Keratinocyte (primary cell): Measurements from ENCODE around the gene S100Z. TPM values are rescaled to one million over a fixed set of nuclear protein-coding genes. Genes with fewer than 3 reads are reported as not detected.
"Not testable (repeated sequence)": the region's sequence is repeated elsewhere in the genome, so short reads cannot be mapped to it uniquely, and the experiment has no call there.

Experiments
- DNase-seq: peaks from one replicate; pipeline ENCODE4 v3.0.0-alpha.2; 2011; ENCODE audit warnings: low read depth, missing footprints, low spot score
- FAIRE-seq: peaks from 2 replicates; lab custom pipeline; 2011; peaks lifted over from hg19 to GRCh38; lab: Jason Lieb, UNC
- H2AFZ ChIP-seq: 2 replicates; pipeline ENCODE4 v1.6.0; 2012; ENCODE audit warnings: low read length, control low read depth, inconsistent platforms; ENCODE audit not compliant: control insufficient read depth
- H3K27ac ChIP-seq: 2 replicates; pipeline ENCODE4 v1.5.1; 2011; ENCODE audit warnings: low read length; ENCODE audit not compliant: control insufficient read depth, insufficient read depth
- H3K27me3 ChIP-seq: 3 replicates; pipeline ENCODE4 v1.6.0; 2011; ENCODE audit warnings: low read length; ENCODE audit not compliant: control insufficient read depth, insufficient read depth; ENCODE audit errors: extremely low read depth
- H3K36me3 ChIP-seq, 2 experiments: 2 replicates in 1 of 2; 3 replicates in 1 of 2; pipeline ENCODE4 v1.5.1; 2011; ENCODE audit warnings: low read length in 2 of 2, mild to moderate bottlenecking in 1 of 2; ENCODE audit not compliant: control insufficient read depth in 2 of 2, insufficient read depth in 2 of 2; ENCODE audit errors: extremely low read depth in 1 of 2
- H3K4me1 ChIP-seq: 3 replicates; pipeline ENCODE4 v1.5.1; 2011; ENCODE audit warnings: low read length; ENCODE audit not compliant: control insufficient read depth, insufficient read depth; ENCODE audit errors: extremely low read depth
- H3K4me2 ChIP-seq: 3 replicates; pipeline ENCODE4 v1.6.0; 2011; ENCODE audit warnings: low read depth, low read length; ENCODE audit not compliant: control insufficient read depth, insufficient read depth; ENCODE audit errors: extremely low read depth
- H3K4me3 ChIP-seq, 3 experiments: fragments of 200-600 bp in 1 of 3; sonication (generic) in 1 of 3; 2 replicates in 2 of 3; 3 replicates in 1 of 3; pipeline ENCODE4 v1.5.1; 2011 to 2016; ENCODE audit warnings: low read length in 3 of 3, mild to moderate bottlenecking in 3 of 3, control low read depth in 2 of 3, inconsistent platforms in 1 of 3, low read depth in 1 of 3, mixed read lengths in 1 of 3, mixed run types in 1 of 3, moderate library complexity in 1 of 3; ENCODE audit not compliant: control insufficient read depth in 2 of 3, insufficient read depth in 2 of 3; ENCODE audit errors: extremely low read depth in 1 of 3
- H3K79me2 ChIP-seq: 2 replicates; pipeline ENCODE4 v1.6.0; 2012; ENCODE audit warnings: low read length; ENCODE audit not compliant: control insufficient read depth, insufficient read depth
- H3K9ac ChIP-seq: 3 replicates; pipeline ENCODE4 v1.6.0; 2011; ENCODE audit warnings: low read length; ENCODE audit not compliant: control insufficient read depth, insufficient read depth; ENCODE audit errors: extremely low read depth
- H3K9me1 ChIP-seq: 3 replicates; pipeline ENCODE4 v1.6.0; 2011; ENCODE audit warnings: low read length; ENCODE audit not compliant: control insufficient read depth, insufficient read depth; ENCODE audit errors: extremely low read depth
- H3K9me3 ChIP-seq: 2 replicates; pipeline ENCODE4 v1.5.1; 2012; ENCODE audit warnings: low read depth, low read length; ENCODE audit not compliant: control insufficient read depth
- H4K20me1 ChIP-seq: 3 replicates; pipeline ENCODE4 v1.6.0; 2011; ENCODE audit warnings: low read length; ENCODE audit not compliant: control insufficient read depth, insufficient read depth; ENCODE audit errors: extremely low read depth
- CTCF ChIP-seq, 3 experiments: IDR thresholded peaks in 1 of 3; conservative IDR thresholded peaks in 1 of 3; optimal IDR thresholded peaks in 1 of 3; 2 replicates in 2 of 3; 3 replicates in 1 of 3; pipeline versions ENCODE3 to v1.5.1; 2011; ENCODE audit warnings: low read length in 3 of 3, mild to moderate bottlenecking in 3 of 3, moderate library complexity in 2 of 3, control low read depth in 1 of 3, inconsistent platforms in 1 of 3; ENCODE audit not compliant: insufficient read depth in 2 of 3; ENCODE audit errors: extremely low read depth in 1 of 3
- EZH2 ChIP-seq: IDR thresholded peaks from one replicate; pipeline ENCODE4 v1.6.1; 2012; ENCODE audit warnings: inconsistent platforms, mild to moderate bottlenecking, low read length, moderate library complexity
- dilution Hi-C: fragments of 300-500 bp; cut with MboI; formaldehyde crosslinking; loops from one replicate; pipeline ENCODE4 v1.7.0; 2020; ENCODE audit warnings: low sequenced_read_pairs; ENCODE audit not compliant: extremely low pct_ligation_motif_present
- polyA plus RNA-seq, 5 experiments: library from polyadenylated mRNA; depleted of rRNA in 3 of 5; stranded (reverse) in 3 of 5; stranded (forward) in 1 of 5; unstranded in 1 of 5; fragments of >200 nt; gene quantifications; 1 replicate in 1 of 5; 2 replicates in 3 of 5; 3 replicates in 1 of 5; pipeline versions ENCODE4 v1.2.1 to v1.2.3, GENCODE V29; 2011 to 2012; ENCODE audit warnings: missing spikeins in 2 of 5, low read depth in 1 of 5, low replicate concordance in 1 of 5

The S100Z gene
- polyA plus RNA-seq, 1 donor (not counting 4 experiments of a cell fraction or from before 2014, with no cell fraction given) = not detected

- no peaks in the 10 kb centered on the region for H3K9me1 ChIP-seq
- TF ChIP-seq CTCF (optimal IDR thresholded peaks at IDR 0.05 in 1 of 3, IDR thresholded peaks at IDR 0.05 in 1 of 3, conservative IDR thresholded peaks at IDR 0.05 in 1 of 3; ENCODE audit: extremely low read depth in 1 of 3, insufficient read depth in 2 of 3, low read length in 3 of 3) (no peak), EZH2 (no peak)
- H3K27me3 ChIP-seq = no peaks in the 10 kb centered on the region
- FAIRE-seq = peak; percentile 95
- peak overlapping the region; percentile 42 for H3K9ac ChIP-seq
- H3K4me2 ChIP-seq = peak overlapping the region; percentile 37
- peak overlapping the region; percentile 81 for H3K27ac ChIP-seq
- peaks cover 62% of the 10 kb centered on the region for H3K4me1 ChIP-seq
- no peaks in the 10 kb centered on the region for H3K36me3 ChIP-seq
- peak; percentile 97 for DNase-seq
- H4K20me1 ChIP-seq = no peaks in the 10 kb centered on the region
- no peaks in the 10 kb centered on the region for H3K79me2 ChIP-seq
- peak overlapping the region in 2 of 3 experiments; percentile 23 to 26 for H3K4me3 ChIP-seq
- H2AFZ ChIP-seq = no peak overlapping the region
- dilution Hi-C loops = no loop called here
- no peaks in the 10 kb centered on the region for H3K9me3 ChIP-seq
Measured at GRCh38 chr5:76811214-76811613, 38.6 kb upstream of the S100Z start.

GRCh38 chr5:76812209-76812608, 37.6 kb upstream of the S100Z start:
- H4K20me1 ChIP-seq, H3K9me1 ChIP-seq, FAIRE-seq, DNase-seq, H3K9me3 ChIP-seq, H3K27me3 ChIP-seq, H2AFZ ChIP-seq, dilution Hi-C loops, H3K79me2 ChIP-seq, H3K36me3 ChIP-seq, H3K4me2 ChIP-seq: not testable (repeated sequence)
- Histone ChIP-seq H3K4me3 (peak overlapping the region in 2 of 3 experiments; percentile 26 to 27), H3K9ac (peak overlapping the region; percentile 42), H3K27ac (peak overlapping the region; percentile 81), H3K4me1 (peaks cover 61% of the 10 kb centered on the region)

- Histone ChIP-seq H3K9me3 (no peaks in the 10 kb centered on the region), H3K9me1 (no peaks in the 10 kb centered on the region), H3K27me3 (no peaks in the 10 kb centered on the region), H3K4me3 (no peak overlapping the region), H3K9ac (peak overlapping the region; percentile 19), H3K79me2 (peaks cover 7% of the 10 kb centered on the region), H3K36me3 (no peaks in the 10 kb centered on the region), H3K4me2 (peak overlapping the region; percentile 17), H4K20me1 (no peaks in the 10 kb centered on the region), H2AFZ (no peak overlapping the region), H3K27ac (peak overlapping the region; percentile 69), H3K4me1 (peaks cover 51% of the 10 kb centered on the region)
- FAIRE-seq = peak; percentile 77
- dilution Hi-C loops = no loop called here
- no peak for TF ChIP-seq EZH2
- TF ChIP-seq CTCF (optimal IDR thresholded peaks at IDR 0.05 in 1 of 3, IDR thresholded peaks at IDR 0.05 in 1 of 3, conservative IDR thresholded peaks at IDR 0.05 in 1 of 3; ENCODE audit: extremely low read depth in 1 of 3, insufficient read depth in 2 of 3, low read length in 3 of 3) = no peak
- DNase-seq = peak; percentile 87
Measured at GRCh38 chr5:76813982-76814562, 35.7 kb upstream of the S100Z start.
